Astrocyte (in vitro differentiated cells and primary cell): Measurements from ENCODE around the gene FBXW7. TPM values are rescaled to one million over a fixed set of nuclear protein-coding genes. Genes with fewer than 3 reads are reported as not detected.

ENCODE experiments used
- DNase-seq: peaks from one replicate; pipeline ENCODE4 v3.0.0-alpha.2; 2010; ENCODE audit warnings: low read depth
- FAIRE-seq: peaks from 2 replicates; lab custom pipeline; 2011; peaks lifted over from hg19 to GRCh38; lab: Jason Lieb, UNC
- H2AFZ ChIP-seq: 2 replicates; pipeline ENCODE4 v1.6.0; 2012; ENCODE audit warnings: low read depth, low read length, inconsistent platforms
- H3K27ac ChIP-seq: 2 replicates; pipeline ENCODE4 v1.5.1; 2011; ENCODE audit warnings: low read depth, low read length, inconsistent platforms
- H3K27me3 ChIP-seq: 2 replicates; pipeline ENCODE4 v1.6.0; 2011; ENCODE audit warnings: low read length, inconsistent platforms; ENCODE audit not compliant: insufficient read depth
- H3K36me3 ChIP-seq: 2 replicates; pipeline ENCODE4 v1.5.1; 2011; ENCODE audit warnings: low read length, inconsistent platforms; ENCODE audit not compliant: insufficient read depth
- H3K4me1 ChIP-seq: 2 replicates; pipeline ENCODE4 v1.5.1; 2011; ENCODE audit warnings: low read length, inconsistent platforms; ENCODE audit not compliant: insufficient read depth
- H3K4me2 ChIP-seq: 2 replicates; pipeline ENCODE4 v1.6.0; 2012; ENCODE audit warnings: low read length, inconsistent platforms
- H3K4me3 ChIP-seq: 2 replicates; pipeline ENCODE4 v1.5.1; 2011; ENCODE audit warnings: low read depth, mild to moderate bottlenecking, low read length, inconsistent platforms; ENCODE audit not compliant: insufficient read depth
- H3K79me2 ChIP-seq: 2 replicates; pipeline ENCODE4 v1.6.0; 2012; ENCODE audit warnings: mild to moderate bottlenecking, low read length, inconsistent platforms; ENCODE audit not compliant: insufficient read depth
- H3K9ac ChIP-seq: 2 replicates; pipeline ENCODE4 v1.6.0; 2012; ENCODE audit warnings: mild to moderate bottlenecking, low read length, inconsistent platforms
- H3K9me3 ChIP-seq: 2 replicates; pipeline ENCODE4 v1.5.1; 2012; ENCODE audit warnings: low read depth, mild to moderate bottlenecking, low read length, inconsistent platforms; ENCODE audit not compliant: insufficient read depth
- H4K20me1 ChIP-seq: 2 replicates; pipeline ENCODE4 v1.6.0; 2012; ENCODE audit warnings: low read length, inconsistent platforms; ENCODE audit not compliant: insufficient read depth
- H3K27ac Mint-ChIP-seq: one replicate; pipeline ENCODE4 v1.8.0; 2021; ENCODE audit warnings: mild to moderate bottlenecking, mixed read lengths; ENCODE audit not compliant: unreplicated experiment
- H3K27me3 Mint-ChIP-seq: one replicate; pipeline ENCODE4 v1.8.0; 2021; ENCODE audit warnings: low read depth, mixed read lengths; ENCODE audit not compliant: unreplicated experiment
- H3K36me3 Mint-ChIP-seq: one replicate; pipeline ENCODE4 v1.8.0; 2021; ENCODE audit warnings: low read depth, mixed read lengths; ENCODE audit not compliant: unreplicated experiment
- H3K4me1 Mint-ChIP-seq: one replicate; pipeline ENCODE4 v1.8.0; 2021; ENCODE audit warnings: low read depth, mixed read lengths; ENCODE audit not compliant: unreplicated experiment
- H3K4me3 Mint-ChIP-seq: one replicate; pipeline ENCODE4 v1.8.0; 2021; ENCODE audit warnings: mild to moderate bottlenecking, moderate library complexity, mixed read lengths; ENCODE audit not compliant: unreplicated experiment
- H3K9me3 Mint-ChIP-seq: one replicate; pipeline ENCODE4 v1.8.0; 2021; ENCODE audit warnings: mild to moderate bottlenecking, mixed read lengths; ENCODE audit not compliant: unreplicated experiment
- EZH2 ChIP-seq: IDR thresholded peaks from 2 replicates; pipeline ENCODE4 v1.6.1; 2012; ENCODE audit warnings: mild to moderate bottlenecking, low read length, inconsistent platforms; ENCODE audit not compliant: insufficient read depth
- total RNA-seq: library from RNA; stranded (reverse); gene quantifications from 2 replicates; pipeline ENCODE4 v1.2.1, GENCODE V29; 2021
- TF ChIP-seq, protein P1 (sequence below): IDR thresholded peaks from 2 replicates; pipeline ENCODE4 v1.5.1; 2011; ENCODE audit warnings: low read depth, mild to moderate bottlenecking, inconsistent platforms, low read length, moderate library complexity; ENCODE audit not compliant: insufficient read depth

FBXW7 gene
- total RNA-seq, 1 donor from 2014 or later, result 34.7 TPM

DNA sequence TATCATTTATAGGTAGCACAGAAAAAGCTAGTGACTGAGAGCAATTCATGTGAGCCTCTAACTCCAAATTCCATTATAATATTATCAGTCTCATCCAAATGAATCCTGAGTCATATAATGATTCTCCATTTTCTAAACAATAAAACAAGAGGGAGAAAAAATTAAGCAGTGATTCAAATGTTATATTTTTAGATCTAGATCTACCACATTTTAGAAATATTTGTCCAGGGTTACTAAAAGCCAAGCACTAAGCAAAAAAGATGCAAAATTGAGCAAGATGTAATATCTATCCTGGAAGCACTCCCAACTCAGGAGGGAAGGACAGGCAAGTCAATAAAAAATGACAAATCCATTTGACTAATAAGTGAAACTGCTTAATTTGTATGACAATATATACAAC lies 172.8 kb downstream of the FBXW7 start:
- Histone ChIP-seq H3K4me2 (no peak overlapping the region), H3K9me3 (no peaks in the 10 kb centered on the region), H2AFZ (no peak overlapping the region), H3K79me2 (peaks cover 3% of the 10 kb centered on the region), H3K27ac (no peak overlapping the region), H3K9ac (no peak overlapping the region), H3K4me1 (no peaks in the 10 kb centered on the region), H4K20me1 (peaks cover 2% of the 10 kb centered on the region), H3K27me3 (no peaks in the 10 kb centered on the region), H3K4me3 (no peak overlapping the region), H3K36me3 (no peaks in the 10 kb centered on the region)
- Mint-ChIP-seq H3K4me1 (peaks cover 13% of the 10 kb centered on the region), H3K27ac (no peak overlapping the region), H3K36me3 (peaks cover 3% of the 10 kb centered on the region), H3K4me3 (no peak overlapping the region), H3K27me3 (no peaks in the 10 kb centered on the region), H3K9me3 (peaks cover 3% of the 10 kb centered on the region)
- TF ChIP-seq EZH2, result no peak
- TF ChIP-seq, protein P1, sequence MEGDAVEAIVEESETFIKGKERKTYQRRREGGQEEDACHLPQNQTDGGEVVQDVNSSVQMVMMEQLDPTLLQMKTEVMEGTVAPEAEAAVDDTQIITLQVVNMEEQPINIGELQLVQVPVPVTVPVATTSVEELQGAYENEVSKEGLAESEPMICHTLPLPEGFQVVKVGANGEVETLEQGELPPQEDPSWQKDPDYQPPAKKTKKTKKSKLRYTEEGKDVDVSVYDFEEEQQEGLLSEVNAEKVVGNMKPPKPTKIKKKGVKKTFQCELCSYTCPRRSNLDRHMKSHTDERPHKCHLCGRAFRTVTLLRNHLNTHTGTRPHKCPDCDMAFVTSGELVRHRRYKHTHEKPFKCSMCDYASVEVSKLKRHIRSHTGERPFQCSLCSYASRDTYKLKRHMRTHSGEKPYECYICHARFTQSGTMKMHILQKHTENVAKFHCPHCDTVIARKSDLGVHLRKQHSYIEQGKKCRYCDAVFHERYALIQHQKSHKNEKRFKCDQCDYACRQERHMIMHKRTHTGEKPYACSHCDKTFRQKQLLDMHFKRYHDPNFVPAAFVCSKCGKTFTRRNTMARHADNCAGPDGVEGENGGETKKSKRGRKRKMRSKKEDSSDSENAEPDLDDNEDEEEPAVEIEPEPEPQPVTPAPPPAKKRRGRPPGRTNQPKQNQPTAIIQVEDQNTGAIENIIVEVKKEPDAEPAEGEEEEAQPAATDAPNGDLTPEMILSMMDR, result no peak
- FAIRE-seq (peak; percentile 32), DNase-seq (peak; percentile 23)

DNA sequence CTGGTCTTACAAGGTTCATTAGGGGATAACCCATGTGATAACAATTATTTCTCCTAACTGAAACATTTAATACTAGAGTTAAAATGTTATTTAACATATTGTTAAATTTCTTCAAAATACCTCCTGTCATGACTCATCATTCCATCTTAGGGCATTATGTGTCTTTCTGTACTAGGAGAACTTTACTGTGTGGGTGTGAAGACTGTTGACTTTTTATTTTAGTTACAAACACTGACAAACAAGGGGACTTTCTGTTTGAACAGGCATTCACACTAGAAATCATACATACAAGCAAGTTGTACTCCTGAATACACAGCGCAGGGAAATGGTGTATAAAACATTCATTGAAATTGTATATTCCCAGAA lies 175.9 kb downstream of the FBXW7 start:
- Histone ChIP-seq H3K4me1 (no peaks in the 10 kb centered on the region), H3K27ac (no peak overlapping the region), H2AFZ (no peak overlapping the region), H3K27me3 (no peaks in the 10 kb centered on the region), H4K20me1 (no peaks in the 10 kb centered on the region), H3K4me2 (no peak overlapping the region), H3K4me3 (no peak overlapping the region), H3K9ac (no peak overlapping the region), H3K9me3 (no peaks in the 10 kb centered on the region), H3K36me3 (no peaks in the 10 kb centered on the region), H3K79me2 (peaks cover 3% of the 10 kb centered on the region)
- H3K27me3 Mint-ChIP-seq, result no peaks in the 10 kb centered on the region
- TF ChIP-seq EZH2, result no peak
- TF ChIP-seq, protein P1, result no peak
- H3K4me1 Mint-ChIP-seq, result peaks cover 29% of the 10 kb centered on the region
- H3K4me3 Mint-ChIP-seq, result no peak overlapping the region
- no peaks in the 10 kb centered on the region for H3K36me3 Mint-ChIP-seq
- H3K9me3 Mint-ChIP-seq, result no peaks in the 10 kb centered on the region
- no peak for DNase-seq
- H3K27ac Mint-ChIP-seq, result peak overlapping the region; percentile 60
- no peak for FAIRE-seq

DNA sequence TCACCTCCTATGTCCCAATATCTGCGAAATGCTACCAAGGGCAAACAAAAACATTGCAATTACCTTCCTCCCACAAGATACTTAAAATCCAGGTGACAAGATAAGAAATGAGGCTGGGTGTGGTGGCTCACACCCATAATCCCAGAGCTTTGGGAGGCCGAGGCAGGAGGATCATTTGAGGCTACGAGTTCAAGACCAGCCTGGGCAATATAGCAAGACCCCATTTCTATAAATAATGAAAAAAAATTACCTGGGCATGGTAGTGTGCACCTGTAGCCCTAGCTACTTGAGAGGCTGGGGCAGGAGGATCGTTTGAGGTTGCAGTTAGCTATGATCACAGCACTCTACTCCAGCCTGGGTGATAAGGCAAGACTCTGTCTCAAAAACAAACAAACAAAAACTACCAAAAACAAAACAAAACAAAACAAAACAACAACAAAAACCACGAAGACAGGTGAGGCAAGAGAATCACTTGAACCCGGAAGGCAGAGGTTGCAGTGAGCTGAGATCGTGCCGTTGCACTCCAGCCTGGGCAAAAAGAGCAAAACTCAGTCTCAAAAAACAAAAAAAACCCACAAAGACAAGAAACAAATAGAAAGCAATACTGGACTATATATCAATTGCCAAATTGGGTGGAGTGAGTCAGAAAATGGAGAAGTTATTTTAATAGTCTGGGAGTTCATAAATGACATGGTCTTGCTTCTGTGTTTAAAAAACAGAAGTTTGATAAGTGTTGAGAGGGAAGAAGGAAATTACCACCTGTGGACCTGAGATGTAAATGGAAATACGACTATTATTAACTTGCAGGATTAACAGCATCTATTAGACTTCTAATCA lies 176.5 kb downstream of the FBXW7 start:
- Histone ChIP-seq H3K9me3 (no peaks in the 10 kb centered on the region), H3K9ac (no peak overlapping the region), H3K79me2 (peaks cover 3% of the 10 kb centered on the region), H3K4me3 (no peak overlapping the region), H3K27me3 (no peaks in the 10 kb centered on the region), H3K27ac (no peak overlapping the region), H3K36me3 (no peaks in the 10 kb centered on the region), H3K4me1 (no peaks in the 10 kb centered on the region), H2AFZ (no peak overlapping the region), H3K4me2 (no peak overlapping the region), H4K20me1 (no peaks in the 10 kb centered on the region)
- Mint-ChIP-seq H3K4me3 (no peak overlapping the region), H3K9me3 (no peaks in the 10 kb centered on the region), H3K27ac (peak overlapping the region; percentile 60), H3K27me3 (no peaks in the 10 kb centered on the region), H3K36me3 (no peaks in the 10 kb centered on the region), H3K4me1 (peaks cover 29% of the 10 kb centered on the region)
- DNase-seq (no peak), FAIRE-seq (no peak)
- TF ChIP-seq, protein P1, result no peak
- TF ChIP-seq EZH2, result no peak
